Measurements from ENCODE around the gene MEIOC.
"Not testable (repeated sequence)": the region's sequence is repeated elsewhere in the genome, so short reads cannot be mapped to it uniquely, and the experiment has no call there.

MEIOC gene

GRCh38 chr17:44614862-44615261, 41.4 kb upstream of the MEIOC start:
- TF ChIP-seq, protein P1, sequence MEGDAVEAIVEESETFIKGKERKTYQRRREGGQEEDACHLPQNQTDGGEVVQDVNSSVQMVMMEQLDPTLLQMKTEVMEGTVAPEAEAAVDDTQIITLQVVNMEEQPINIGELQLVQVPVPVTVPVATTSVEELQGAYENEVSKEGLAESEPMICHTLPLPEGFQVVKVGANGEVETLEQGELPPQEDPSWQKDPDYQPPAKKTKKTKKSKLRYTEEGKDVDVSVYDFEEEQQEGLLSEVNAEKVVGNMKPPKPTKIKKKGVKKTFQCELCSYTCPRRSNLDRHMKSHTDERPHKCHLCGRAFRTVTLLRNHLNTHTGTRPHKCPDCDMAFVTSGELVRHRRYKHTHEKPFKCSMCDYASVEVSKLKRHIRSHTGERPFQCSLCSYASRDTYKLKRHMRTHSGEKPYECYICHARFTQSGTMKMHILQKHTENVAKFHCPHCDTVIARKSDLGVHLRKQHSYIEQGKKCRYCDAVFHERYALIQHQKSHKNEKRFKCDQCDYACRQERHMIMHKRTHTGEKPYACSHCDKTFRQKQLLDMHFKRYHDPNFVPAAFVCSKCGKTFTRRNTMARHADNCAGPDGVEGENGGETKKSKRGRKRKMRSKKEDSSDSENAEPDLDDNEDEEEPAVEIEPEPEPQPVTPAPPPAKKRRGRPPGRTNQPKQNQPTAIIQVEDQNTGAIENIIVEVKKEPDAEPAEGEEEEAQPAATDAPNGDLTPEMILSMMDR (IDR thresholded peaks at IDR 0.05; ENCODE audit: low read depth, low read length), result no peak
- H3K4me3 ChIP-seq (ENCODE audit: low read depth, low read length), result no peak overlapping the region

- H3K4me3 ChIP-seq (ENCODE audit: low read depth, low read length), result not testable (repeated sequence)
Measured at GRCh38 chr17:44618652-44619051, 37.6 kb upstream of the MEIOC start.

DNA sequence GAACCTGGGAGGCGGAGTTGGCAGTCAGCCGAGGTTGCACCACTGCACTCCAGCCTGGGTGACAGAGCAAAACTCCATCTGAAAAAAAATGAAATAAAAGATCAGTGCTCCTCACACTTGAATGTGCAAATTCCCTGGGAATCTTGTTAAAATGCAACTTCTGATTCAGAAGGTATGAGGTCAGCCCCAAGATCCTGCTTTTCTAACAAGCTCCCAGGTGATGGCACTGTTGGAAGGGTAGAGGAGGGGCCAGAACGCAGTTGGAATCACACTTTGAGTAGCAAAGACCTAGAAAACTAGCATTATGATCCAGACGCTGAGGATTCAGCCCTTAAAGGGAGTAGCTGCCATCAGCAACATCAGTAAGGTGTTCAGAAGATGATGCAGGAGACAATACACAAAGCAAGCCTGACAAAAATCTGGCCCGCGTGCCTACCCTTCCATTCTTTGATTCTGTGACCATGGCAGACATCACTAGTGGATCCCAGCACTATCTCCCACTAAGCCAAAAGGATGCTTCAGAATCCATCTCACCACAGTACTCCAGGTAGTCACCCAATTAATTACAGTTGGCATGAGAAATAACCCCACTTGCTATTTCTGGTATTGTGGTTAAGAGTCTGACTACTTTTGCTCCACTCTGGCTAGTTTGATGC, 33.1 kb upstream of the MEIOC start:
- TF ChIP-seq, protein P1 (IDR thresholded peaks at IDR 0.05; ENCODE audit: low read depth, low read length), result no peak
- no peak overlapping the region for H3K4me3 ChIP-seq (ENCODE audit: low read depth, low read length)

- TF ChIP-seq, protein P1 (IDR thresholded peaks at IDR 0.05; ENCODE audit: low read depth, low read length), result no peak
- no peak overlapping the region for H3K4me3 ChIP-seq (ENCODE audit: low read depth, low read length)
Measured at GRCh38 chr17:44627513-44628242, 28.6 kb upstream of the MEIOC start.

GRCh38 chr17:44628243-44629188, 27.8 kb upstream of the MEIOC start:
- TF ChIP-seq, protein P1 (IDR thresholded peaks at IDR 0.05; ENCODE audit: low read depth, low read length), result no peak
- H3K4me3 ChIP-seq (ENCODE audit: low read depth, low read length), result no peak overlapping the region

GRCh38 chr17:44629314-44629713, 27.0 kb upstream of the MEIOC start:
- TF ChIP-seq, protein P1 (IDR thresholded peaks at IDR 0.05; ENCODE audit: low read depth, low read length), result no peak
- no peak overlapping the region for H3K4me3 ChIP-seq (ENCODE audit: low read depth, low read length)

DNA sequence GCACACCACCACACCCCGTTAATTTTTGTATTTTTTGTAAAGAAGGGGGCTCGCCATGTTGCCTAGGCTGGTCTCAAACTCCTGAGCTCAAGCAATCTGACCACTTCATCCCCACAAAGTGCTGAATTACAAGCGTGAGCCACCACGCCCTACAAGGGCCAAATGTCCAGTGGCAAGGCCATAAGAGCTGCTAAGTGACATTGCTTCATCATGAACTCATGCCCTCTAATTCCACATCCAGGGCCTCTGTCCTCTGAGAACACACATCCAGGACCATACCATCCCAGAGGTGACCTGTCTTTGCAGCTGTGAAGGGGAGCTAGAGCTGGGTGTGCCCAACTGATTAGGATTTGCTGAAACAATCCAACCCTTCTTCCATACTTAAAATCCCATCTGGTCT, 25.6 kb upstream of the MEIOC start:
- TF ChIP-seq, protein P1 (IDR thresholded peaks at IDR 0.05; ENCODE audit: low read depth, low read length), result no peak
- no peak overlapping the region for H3K4me3 ChIP-seq (ENCODE audit: low read depth, low read length)

All from WI38 (cell line).